NCI-H2081 treated with DMSO at 0.1 percent for 48 hours (cell line): ENCODE results near the gene C1orf122.

Source experiments
- DNase-seq: peaks from one replicate; lab custom pipeline; 2025; lab: John Stamatoyannopoulos, UW

Gene C1orf122

DNA sequence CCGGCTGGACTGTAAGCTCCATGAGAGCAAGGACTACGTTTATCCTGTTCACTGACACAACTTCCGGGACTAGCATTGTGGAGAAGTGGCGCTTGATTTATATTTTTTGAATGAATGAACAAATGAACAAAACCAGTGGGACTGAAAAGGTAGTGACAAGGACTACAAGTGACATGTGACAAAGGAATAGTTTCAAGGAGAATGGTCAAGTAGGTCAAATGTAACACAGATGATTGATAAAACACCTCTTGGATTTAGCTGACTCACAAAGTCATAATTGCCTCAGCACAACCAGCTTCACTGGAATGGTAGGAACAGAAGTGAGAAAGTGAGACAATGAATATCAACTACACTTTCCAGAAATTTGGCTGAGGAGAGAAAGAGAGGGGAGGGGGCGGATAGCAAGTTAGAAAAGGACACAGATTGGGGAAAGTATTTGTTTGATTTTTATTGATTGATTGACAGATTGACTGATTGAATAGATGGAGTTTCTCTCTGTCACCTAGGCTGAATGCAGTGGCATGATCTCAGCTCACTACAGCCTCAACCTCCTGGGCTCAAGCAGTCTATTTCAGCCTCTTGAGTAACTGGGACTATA lies 37.6 kb downstream of the C1orf122 start:
- no peak for DNase-seq

- DNase-seq: no peak
Observed at GRCh38 chr1:37845786-37846185, 38.2 kb downstream of the C1orf122 start.

DNA sequence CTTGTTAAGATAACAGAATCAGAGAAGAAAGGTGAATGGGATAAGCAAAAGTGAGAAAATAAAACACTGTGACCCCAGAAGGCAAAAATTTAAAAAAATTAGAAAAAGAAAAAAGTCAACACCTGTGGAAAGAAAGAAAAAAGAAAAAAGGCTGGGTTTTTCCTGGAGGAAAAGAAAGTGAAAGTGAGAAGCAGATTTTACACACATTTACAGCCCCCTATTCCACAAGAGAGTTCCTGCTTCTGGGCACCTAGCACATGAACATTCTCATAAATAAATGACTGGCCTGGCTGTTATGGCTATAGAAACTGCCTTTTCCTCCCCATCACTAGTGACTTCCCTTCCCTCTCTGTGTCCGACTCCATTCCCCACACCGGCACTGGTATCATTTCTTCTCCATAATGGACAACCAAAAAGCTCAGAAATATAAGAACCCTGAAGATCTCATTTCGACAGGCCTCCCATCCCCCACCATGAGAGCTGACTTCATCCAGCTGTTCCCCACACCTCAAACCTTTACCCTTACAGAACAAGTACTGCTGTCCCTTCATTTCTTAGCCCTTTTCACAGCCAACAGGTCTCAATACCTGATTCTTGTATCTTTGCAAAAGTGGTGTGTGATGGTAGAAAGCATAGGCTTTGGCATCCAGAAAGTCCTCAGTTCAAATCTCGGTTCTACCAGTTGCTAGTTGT lies 39.2 kb downstream of the C1orf122 start:
- no peak for DNase-seq

DNA sequence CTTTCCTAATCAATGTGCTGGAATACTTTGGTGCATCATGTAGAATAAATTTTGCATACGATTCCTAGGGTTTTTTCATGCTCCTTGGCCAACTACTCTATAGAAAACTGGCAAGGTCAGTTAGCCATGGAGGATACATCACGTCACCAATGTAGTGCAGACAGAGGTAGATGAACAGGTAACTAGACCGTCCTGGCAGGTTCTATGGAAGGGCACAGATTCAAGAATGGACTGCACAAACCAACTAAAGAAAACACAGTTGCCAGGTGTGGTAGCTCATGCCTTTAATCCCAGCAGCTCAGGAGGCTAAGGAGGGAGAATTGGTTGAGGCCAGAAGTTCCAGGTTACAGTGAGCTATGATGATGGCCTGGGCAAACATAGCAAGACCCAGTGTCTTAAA lies 41.9 kb downstream of the C1orf122 start:
- no peak for DNase-seq

- no peak for DNase-seq
Observed at GRCh38 chr1:37850352-37850955, 42.9 kb downstream of the C1orf122 start.

GRCh38 chr1:37851262-37851661 lies 43.7 kb downstream of the C1orf122 start:
- DNase-seq: no peak

DNA sequence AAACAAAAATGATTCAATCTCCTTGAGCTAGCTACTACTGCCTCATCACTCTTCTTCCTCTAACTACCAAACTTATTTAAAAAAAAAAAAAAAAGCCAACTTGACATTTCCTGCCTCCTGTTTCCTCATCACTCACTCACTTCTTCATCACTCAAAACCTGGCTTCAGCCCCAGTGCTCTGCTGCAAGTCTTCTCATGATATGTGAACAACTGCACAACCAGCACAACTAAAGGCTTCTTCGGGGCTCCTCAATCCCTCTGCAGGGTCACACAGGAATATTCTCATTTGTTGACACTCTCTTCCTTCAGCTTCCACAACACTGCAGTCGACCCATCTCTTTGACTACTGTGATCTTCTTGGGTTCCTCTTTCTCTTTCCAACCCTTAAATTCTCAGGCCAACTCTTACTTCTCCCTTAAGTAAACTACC lies 44.2 kb downstream of the C1orf122 start:
- no peak for DNase-seq

DNA sequence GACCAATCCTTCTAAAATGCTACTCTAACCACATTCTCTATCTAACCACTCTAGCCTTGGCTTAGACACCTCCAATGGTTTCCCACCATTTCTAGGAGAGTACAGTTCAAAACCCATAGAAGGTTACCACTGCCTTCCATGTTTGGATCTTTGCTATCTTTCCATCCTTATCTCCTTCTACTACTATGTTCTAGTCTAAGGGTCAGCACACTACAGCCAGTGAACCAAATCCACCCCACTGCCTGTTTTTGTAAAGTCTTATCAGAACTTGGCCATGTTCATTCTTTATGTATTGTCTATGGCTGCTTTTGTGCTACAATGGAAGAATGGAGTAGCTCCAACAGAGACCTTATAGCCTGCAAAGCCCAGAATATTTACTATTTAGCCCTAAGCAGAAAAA lies 45.6 kb downstream of the C1orf122 start:
- no peak for DNase-seq

DNA sequence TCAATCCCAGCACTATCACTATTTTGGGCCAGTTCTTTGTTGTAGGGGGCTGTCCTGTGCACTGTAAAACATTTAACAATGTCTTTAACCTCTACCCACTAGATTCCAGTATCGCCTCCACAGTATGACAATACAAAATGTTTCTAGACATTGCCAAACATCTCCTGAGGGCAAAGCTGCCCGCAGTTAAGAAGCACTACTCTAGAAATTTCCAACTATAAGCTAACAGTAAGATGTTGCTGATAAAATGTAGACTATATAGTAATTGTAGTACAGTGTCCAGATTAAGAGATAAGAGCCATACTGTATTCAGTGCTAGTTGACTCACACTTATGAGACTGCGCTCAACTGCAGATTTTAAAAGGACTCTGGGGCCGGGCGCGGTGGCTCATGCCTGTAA lies 46.8 kb downstream of the C1orf122 start:
- DNase-seq: no peak
